K562 (cell line): ENCODE data around the gene GSDME. TPM values are rescaled to one million over a fixed set of nuclear protein-coding genes. Genes with fewer than 3 reads are reported as not detected.

ENCODE experiments used
- ATAC-seq: fragments of 200-7000 bp; cut with Tn5 transposase; 3 replicates; pipeline ENCODE4 v1.9.1; 2020; ENCODE audit warnings: moderate library complexity
- BruUV-seq: library from RNA; stranded (reverse); fragments of 400-500 nt; replicated peaks from 2 replicates; lab custom pipeline; 2021; lab: Mats Ljungman, UMichigan
- CTCF ChIA-PET: fragments of 300-600 bp; formaldehyde crosslinking; extraction: SDS; loops from one replicate; lab custom pipeline; 2021; ENCODE audit warnings: low intra/inter-chr PET ratio; lab: Yijun Ruan, JAX
- POLR2A ChIA-PET: fragments of 300-600, 350-650 bp; sonication (Branson Sonifier 250); formaldehyde crosslinking; extraction: SDS; loops from one replicate; lab custom pipeline; 2021; ENCODE audit warnings: antibody characterized with exemption, inconsistent platforms; lab: Yijun Ruan, JAX
- DNase-seq, 4 experiments: peaks; one replicate each; pipeline versions ENCODE4 v3.0.0 to v3.0.0-alpha.2; 2011 to 2018; ENCODE audit warnings: low spot score in 3 of 4, mixed read lengths in 3 of 4; ENCODE audit errors: extremely low read depth in 1 of 4
- FAIRE-seq: peaks from 2 replicates; lab custom pipeline; 2011; peaks lifted over from hg19 to GRCh38; lab: Jason Lieb, UNC
- H2AFZ ChIP-seq: 2 replicates; pipeline ENCODE4 v1.6.0; 2011; ENCODE audit warnings: low read depth, low read length, control low read depth, inconsistent platforms
- H3K27ac ChIP-seq: fragments of 200-600 bp; 3 replicates; pipeline ENCODE4 v1.8.0; 2011; ENCODE audit warnings: low read depth, mild to moderate bottlenecking, control low read depth, inconsistent platforms, low read length, moderate library complexity, mixed read lengths; ENCODE audit errors: extremely low read depth
- H3K27me3 ChIP-seq, 2 experiments: fragments of 300-600 bp in 1 of 2; 2 replicates in 1 of 2; 3 replicates in 1 of 2; pipeline versions ENCODE4 v1.6.0 to v1.8.0; 2011; ENCODE audit warnings: inconsistent platforms in 2 of 2, low read length in 2 of 2, mild to moderate bottlenecking in 1 of 2, mixed read lengths in 1 of 2, moderate library complexity in 1 of 2; ENCODE audit not compliant: control insufficient read depth in 2 of 2, insufficient read depth in 2 of 2
- H3K36me3 ChIP-seq: fragments of 300-600 bp; 3 replicates; pipeline ENCODE4 v1.8.0; 2011; ENCODE audit warnings: mild to moderate bottlenecking, low read length, inconsistent platforms; ENCODE audit not compliant: control insufficient read depth, insufficient read depth
- H3K4me1 ChIP-seq, 2 experiments: fragments of 200-600 bp in 1 of 2; replicated peaks in 1 of 2; 2 replicates in 1 of 2; 3 replicates in 1 of 2; pipeline versions ENCODE4 v1.5.1 to v1.8.0; 2011; ENCODE audit warnings: inconsistent platforms in 2 of 2, low read length in 2 of 2, mild to moderate bottlenecking in 1 of 2, mixed read lengths in 1 of 2, moderate library complexity in 1 of 2; ENCODE audit not compliant: control insufficient read depth in 2 of 2, insufficient read depth in 2 of 2
- H3K4me2 ChIP-seq: 2 replicates; pipeline ENCODE4 v1.6.1; 2011; ENCODE audit warnings: low read length, control low read depth, inconsistent platforms, mixed read lengths; ENCODE audit not compliant: insufficient read depth
- H3K4me3 ChIP-seq: fragments of 200-600 bp; sonication (generic), shearing (Covaris generic); 2 replicates; pipeline ENCODE4 v1.5.1; 2016; ENCODE audit warnings: control low read depth, inconsistent platforms
- H3K79me2 ChIP-seq: fragments of 200-600 bp; 3 replicates; pipeline ENCODE4 v1.8.0; 2011; ENCODE audit warnings: low read length, inconsistent platforms; ENCODE audit not compliant: control insufficient read depth, insufficient read depth
- H3K9ac ChIP-seq, 2 experiments: 2 replicates each; pipeline versions ENCODE4 v1.6.0 to v1.6.1; 2011; ENCODE audit warnings: low read depth in 2 of 2, low read length in 2 of 2, control low read depth in 1 of 2, inconsistent platforms in 1 of 2, mild to moderate bottlenecking in 1 of 2, mixed read lengths in 1 of 2; ENCODE audit not compliant: insufficient read depth in 1 of 2
- H3K9me1 ChIP-seq: one replicate; pipeline ENCODE4 v1.6.0; 2011; ENCODE audit warnings: inconsistent platforms, mild to moderate bottlenecking, low read length, moderate library complexity; ENCODE audit not compliant: control insufficient read depth, insufficient read depth
- H3K9me3 ChIP-seq: replicated peaks from 2 replicates; pipeline ENCODE4 v1.5.1; 2011; ENCODE audit warnings: low read depth, low read length, inconsistent platforms; ENCODE audit not compliant: control insufficient read depth, insufficient read depth
- H4K20me1 ChIP-seq: replicated peaks from 2 replicates; pipeline ENCODE4 v1.6.1; 2011; ENCODE audit warnings: low read length, inconsistent platforms, mixed read lengths; ENCODE audit not compliant: control insufficient read depth, insufficient read depth
- ATF4 ChIP-seq: fragments of 450-650 bp; formaldehyde crosslinking; IDR thresholded peaks from 2 replicates; pipeline ENCODE4 v1.4.0; 2022; ENCODE audit warnings: mild to moderate bottlenecking, moderate library complexity
- BCL6 ChIP-seq: fragments of 250-450 bp; sonication (Bioruptor Pico); IDR thresholded peaks from 2 replicates; pipeline ENCODE4 v1.4.0; 2020
- CAMTA2 ChIP-seq: fragments of 250-450 bp; sonication (Bioruptor Pico); conservative IDR thresholded peaks from 2 replicates; pipeline ENCODE4 v1.5.1; 2022
- CTCF ChIP-seq, 3 experiments: IDR thresholded peaks in 2 of 3; conservative IDR thresholded peaks in 1 of 3; 2 replicates each; pipeline ENCODE4 v1.5.1; 2011 to 2012; ENCODE audit warnings: low read length in 3 of 3, mild to moderate bottlenecking in 3 of 3, control low read depth in 2 of 3, improper control_type of control experiment in 1 of 3, inconsistent platforms in 1 of 3, low read depth in 1 of 3, mixed read lengths in 1 of 3, moderate library complexity in 1 of 3; ENCODE audit not compliant: insufficient read depth in 2 of 3
- DDX20 ChIP-seq: fragments of 450-650 bp; IDR thresholded peaks from 2 replicates; pipeline ENCODE4 v1.6.1; 2016; ENCODE audit warnings: missing genetic modification characterization, low read depth, mild to moderate bottlenecking, missing compliant biosample characterization, moderate library complexity
- HDAC6 ChIP-seq: IDR thresholded peaks from 2 replicates; pipeline ENCODE4 v1.6.1; 2012; ENCODE audit warnings: low read depth, mild to moderate bottlenecking, control low read depth, inconsistent platforms, low read length, moderate library complexity
- HOMEZ ChIP-seq: fragments of 250-450 bp; sonication (Bioruptor Pico); IDR thresholded peaks from 2 replicates; pipeline ENCODE4 v1.4.0; 2020; ENCODE audit warnings: mild to moderate bottlenecking, moderate library complexity
- KAT7 ChIP-seq: sonication (generic); formaldehyde crosslinking; IDR thresholded peaks from 2 replicates; pipeline ENCODE4 v1.8.0; 2022; ENCODE audit warnings: missing genetic modification reagents, mild to moderate bottlenecking, borderline replicate concordance
- KDM4B ChIP-seq, 2 experiments: fragments of 450-650 bp in 1 of 2; sonication (generic) in 1 of 2; IDR thresholded peaks; 2 replicates each; pipeline ENCODE4 v1.6.1; 2016 to 2017; ENCODE audit warnings: borderline replicate concordance in 2 of 2, antibody characterized with exemption in 1 of 2, low read depth in 1 of 2, mild to moderate bottlenecking in 1 of 2
- RAD21 ChIP-seq, 2 experiments: fragments of 250-450 bp in 1 of 2; fragments of 450-650 bp in 1 of 2; sonication (Bioruptor Pico) in 1 of 2; formaldehyde crosslinking in 1 of 2; IDR thresholded peaks in 1 of 2; conservative IDR thresholded peaks in 1 of 2; 2 replicates each; pipeline versions ENCODE4 v1.4.0 to v1.8.0; 2020 to 2022; ENCODE audit warnings: mild to moderate bottlenecking in 2 of 2, moderate library complexity in 1 of 2
- RBFOX2 ChIP-seq: fragments of 200-400 bp; formaldehyde crosslinking; IDR thresholded peaks from 2 replicates; pipeline ENCODE4 v1.6.1; 2017; ENCODE audit warnings: low read depth, mild to moderate bottlenecking, low read length, moderate library complexity
- UBTF ChIP-seq, 2 experiments: IDR thresholded peaks; 2 replicates each; pipeline ENCODE4 v1.6.1; 2012; ENCODE audit warnings: improper control_type of control experiment in 2 of 2, low read depth in 2 of 2, low read length in 2 of 2, borderline replicate concordance in 1 of 2
- WGBS: fragments of 100-300 bp; shearing (Covaris generic); methylation state at CpG from one replicate; pipeline ENCODE4 v1.1.6; 2016; ENCODE audit warnings: low coverage, mixed read lengths; ENCODE audit not compliant: insufficient coverage; ENCODE audit errors: missing lambda C conversion rate; 5-methylcytosine and 5-hydroxymethylcytosine counted together
- in situ Hi-C: fragments of 300-500 bp; cut with MboI; formaldehyde crosslinking; loops from 4 replicates; pipeline ENCODE4 v1.15.0; 2018; ENCODE audit warnings: inconsistent platforms, mixed read lengths
- intact Hi-C: fragments of 100-400 bp; cut with micrococcal nuclease; formaldehyde crosslinking; loops from 2 replicates; pipeline ENCODE4 v1.14.2; 2022
- polyA plus RNA-seq, 8 experiments: library from polyadenylated mRNA; depleted of rRNA in 4 of 8; stranded (reverse) in 5 of 8; unstranded in 3 of 8; fragments of >200 nt; fragmentation: Nextera tagmentation in 2 of 8; fragmentation: Illumina TruSeq in 1 of 8; extraction: Ambion mirVana in 2 of 8; extraction: Trizol in 1 of 8; gene quantifications; 2 replicates each; pipeline versions ENCODE4 v1.2.1 to v1.2.3, GENCODE V29; 2011 to 2014; ENCODE audit warnings: inconsistent platforms in 1 of 8, missing spikeins in 1 of 8
- total RNA-seq, 7 experiments: library from RNA; depleted of rRNA in 6 of 7; stranded (reverse); fragments of >200 nt in 6 of 7; fragmentation: Illumina TruSeq in 2 of 7; extraction: Trizol in 2 of 7; gene quantifications; 2 replicates each; pipeline versions ENCODE4 v1.2.1 to v1.2.3, GENCODE V29; 2011 to 2021; ENCODE audit warnings: low replicate concordance in 1 of 7

Gene GSDME
- total and polyA plus RNA-seq, 9 of the 15 experiments (the other 6 are each of a cell fraction or from before 2014, with no cell fraction given): 0.37 to 1.9 (median 0.62) TPM

GRCh38 chr7:24665564-24666294 is 91.5 kb downstream of the GSDME start (continued):
- TF ChIP-seq ATF4: no peak
- TF ChIP-seq RAD21 (CRISPR knock-in tag; conservative IDR thresholded peaks at IDR 0.05 in 1 of 2, IDR thresholded peaks at IDR 0.05 in 1 of 2): peak; percentile 76 to 81
- peak; percentile 43 to 78 (median 69); a peak in 5 of 6 replicates for TF ChIP-seq CTCF (IDR thresholded peaks at IDR 0.05 in 2 of 3, conservative IDR thresholded peaks at IDR 0.05 in 1 of 3; ENCODE audit: insufficient read depth in 2 of 3, low read depth in 1 of 3, low read length in 3 of 3)
- TF ChIP-seq, all 486 proteins: peak for 5

GRCh38 chr7:24660546-24660945 is 96.7 kb downstream of the GSDME start:
- in situ Hi-C loops (loop anchor here (10.0 kb wide), 2 partner anchors 356 to 1096 kb away; no protein-coding TSS in a partner anchor), intact Hi-C loops (no loop called here)
- 43% methylated on average over 2 of the region's 2 CpGs for WGBS
- H2AFZ ChIP-seq: no peak overlapping the region
- H3K4me3 ChIP-seq: no peak overlapping the region
- H3K27ac ChIP-seq: no peak overlapping the region
- H3K27me3 ChIP-seq: no peaks in the 10 kb centered on the region
- H3K36me3 ChIP-seq: no peaks in the 10 kb centered on the region; the same call in 2 of the 3 replicates
- no peaks in the 10 kb centered on the region for H3K79me2 ChIP-seq
- FAIRE-seq: no peak
- no peak overlapping the region for H3K9ac ChIP-seq
- H3K9me1 ChIP-seq: no peaks in the 10 kb centered on the region
- no peak for DNase-seq
- ChIA-PET POLR2A (interaction anchor here (0.6 kb wide), 1 partner anchor 292 kb away, joined by 3 read pairs; no protein-coding TSS in a partner anchor), CTCF (interaction anchor here (0.7 kb wide), 1 partner anchor 121 kb away, joined by 7 read pairs; no protein-coding TSS in a partner anchor)
- no TSS peak for BruUV-seq
- no peaks in the 10 kb centered on the region for H3K4me1 ChIP-seq
- no peak for ATAC-seq
- no peaks in the 10 kb centered on the region for H3K9me3 ChIP-seq
- H3K4me2 ChIP-seq: no peak overlapping the region
- H4K20me1 ChIP-seq: no peaks in the 10 kb centered on the region
- TF ChIP-seq RBFOX2 (no peak), KDM4B (IDR thresholded peaks at IDR 0.05; ENCODE audit: borderline replicate concordance in 2 of 2, low read depth in 1 of 2) (no peak), HDAC6 (no peak), UBTF (IDR thresholded peaks at IDR 0.05; ENCODE audit: borderline replicate concordance in 1 of 2, low read depth in 2 of 2, low read length in 2 of 2) (no peak), DDX20 (tag) (no peak), BCL6 (CRISPR knock-in tag) (no peak), HOMEZ (CRISPR knock-in tag) (no peak), CAMTA2 (CRISPR knock-in tag) (no peak), KAT7 (CRISPR knock-in tag) (no peak)
